Glutamatergic neuron (in vitro differentiated cells): ENCODE results near the gene NDUFAF3. TPM values are rescaled to one million over a fixed set of nuclear protein-coding genes. Genes with fewer than 3 reads are reported as not detected.

Source experiments
- DNase-seq: peaks from one replicate; pipeline ENCODE4 v3.0.0; 2022
- H3K27ac Mint-ChIP-seq: one replicate; pipeline ENCODE4 v1.8.0; 2020; ENCODE audit warnings: mild to moderate bottlenecking, mixed read lengths, inconsistent platforms; ENCODE audit not compliant: unreplicated experiment
- H3K27me3 Mint-ChIP-seq: one replicate; pipeline ENCODE4 v1.8.0; 2020; ENCODE audit warnings: mild to moderate bottlenecking, moderate library complexity, mixed read lengths, inconsistent platforms; ENCODE audit not compliant: unreplicated experiment
- H3K36me3 Mint-ChIP-seq: one replicate; pipeline ENCODE4 v1.8.0; 2020; ENCODE audit warnings: mild to moderate bottlenecking, mixed read lengths, inconsistent platforms; ENCODE audit not compliant: unreplicated experiment
- H3K4me1 Mint-ChIP-seq: one replicate; pipeline ENCODE4 v1.8.0; 2020; ENCODE audit warnings: mild to moderate bottlenecking, low read depth, mixed read lengths, inconsistent platforms; ENCODE audit not compliant: unreplicated experiment
- H3K4me3 Mint-ChIP-seq: one replicate; pipeline ENCODE4 v1.8.0; 2020; ENCODE audit warnings: mild to moderate bottlenecking, mixed read lengths, inconsistent platforms; ENCODE audit not compliant: unreplicated experiment
- H3K9me3 Mint-ChIP-seq: one replicate; pipeline ENCODE4 v1.8.0; 2020; ENCODE audit warnings: mild to moderate bottlenecking, moderate library complexity, mixed read lengths, inconsistent platforms; ENCODE audit not compliant: unreplicated experiment
- total RNA-seq: library from RNA; stranded (reverse); fragmentation: NEBNext Ultra II Directional; extraction: Animal tissue kit (Norgen Biotek cat#: 25700); gene quantifications from one replicate; pipeline ENCODE4 v1.2.1, GENCODE V29; 2021; ENCODE audit not compliant: unreplicated experiment
- TF ChIP-seq, protein P1 (sequence below): fragments of 200-600 bp; sonication (generic); IDR thresholded peaks from one replicate; pipeline ENCODE4 v1.5.0; 2021; ENCODE audit not compliant: partially characterized antibody, unreplicated experiment

The NDUFAF3 gene
- total RNA-seq, 1 donor from 2014 or later: 50.6 TPM

DNA sequence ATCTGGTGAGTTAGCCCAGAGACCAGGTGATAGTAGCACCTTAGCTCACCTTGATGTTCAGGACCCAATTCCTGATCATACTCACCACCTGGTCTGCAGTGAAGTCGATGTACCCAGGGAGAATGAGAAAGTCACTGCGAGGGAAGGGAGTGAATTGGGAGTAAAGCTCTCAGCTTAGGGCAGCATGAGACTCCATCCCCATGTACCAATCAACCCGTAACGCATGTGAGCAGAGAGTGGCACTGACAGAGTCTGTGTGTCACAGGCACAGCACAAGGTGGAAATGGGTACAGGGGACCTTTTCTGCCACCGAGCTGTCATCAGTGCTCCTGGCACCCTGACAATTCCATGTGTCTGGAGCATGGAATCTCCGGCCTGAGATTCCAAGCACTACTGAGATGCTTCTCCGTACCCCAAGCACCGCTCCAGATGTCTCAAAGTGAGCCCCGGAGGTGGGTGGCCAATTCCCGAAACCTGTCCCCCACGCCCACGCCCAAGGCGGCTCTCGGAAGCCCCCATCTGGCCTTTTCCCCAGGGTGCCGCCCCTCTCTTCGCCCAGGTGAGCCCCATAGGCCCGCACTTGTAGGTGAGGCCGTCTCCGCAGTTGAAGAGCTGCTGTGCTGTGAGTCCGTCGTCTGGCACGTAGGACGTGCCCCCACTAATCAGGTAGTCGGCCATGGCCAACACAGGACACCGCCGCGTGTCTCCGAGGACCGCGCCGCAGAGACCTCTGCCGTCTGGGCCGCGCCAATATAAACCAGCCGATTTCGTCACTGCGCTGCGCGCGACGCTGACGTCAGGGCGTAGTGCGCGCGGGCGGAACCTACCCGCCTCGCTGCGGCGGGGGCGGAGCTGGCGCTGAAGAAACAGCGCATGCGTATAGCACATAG, 7.0 kb downstream of the NDUFAF3 start, which contains the start of gene IMPDH2:
Gene IMPDH2 (minus strand): TSS at position 726 of the 890 bp plus-strand sequence. CDS start 48 bp downstream, at position 678.
- peaks cover 5% of the 10 kb centered on the region for H3K36me3 Mint-ChIP-seq
- peak within 1 kb of the TSS; percentile 95 for H3K4me3 Mint-ChIP-seq
- peaks cover 11% of the 10 kb centered on the region for H3K9me3 Mint-ChIP-seq
- peaks cover 8% of the 10 kb centered on the region for H3K4me1 Mint-ChIP-seq
- DNase-seq: peak; percentile 94
- H3K27ac Mint-ChIP-seq: peak within 1 kb of the TSS; percentile 88
- peaks cover 15% of the 10 kb centered on the region for H3K27me3 Mint-ChIP-seq
- TF ChIP-seq, protein P1, sequence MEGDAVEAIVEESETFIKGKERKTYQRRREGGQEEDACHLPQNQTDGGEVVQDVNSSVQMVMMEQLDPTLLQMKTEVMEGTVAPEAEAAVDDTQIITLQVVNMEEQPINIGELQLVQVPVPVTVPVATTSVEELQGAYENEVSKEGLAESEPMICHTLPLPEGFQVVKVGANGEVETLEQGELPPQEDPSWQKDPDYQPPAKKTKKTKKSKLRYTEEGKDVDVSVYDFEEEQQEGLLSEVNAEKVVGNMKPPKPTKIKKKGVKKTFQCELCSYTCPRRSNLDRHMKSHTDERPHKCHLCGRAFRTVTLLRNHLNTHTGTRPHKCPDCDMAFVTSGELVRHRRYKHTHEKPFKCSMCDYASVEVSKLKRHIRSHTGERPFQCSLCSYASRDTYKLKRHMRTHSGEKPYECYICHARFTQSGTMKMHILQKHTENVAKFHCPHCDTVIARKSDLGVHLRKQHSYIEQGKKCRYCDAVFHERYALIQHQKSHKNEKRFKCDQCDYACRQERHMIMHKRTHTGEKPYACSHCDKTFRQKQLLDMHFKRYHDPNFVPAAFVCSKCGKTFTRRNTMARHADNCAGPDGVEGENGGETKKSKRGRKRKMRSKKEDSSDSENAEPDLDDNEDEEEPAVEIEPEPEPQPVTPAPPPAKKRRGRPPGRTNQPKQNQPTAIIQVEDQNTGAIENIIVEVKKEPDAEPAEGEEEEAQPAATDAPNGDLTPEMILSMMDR: no peak

DNA sequence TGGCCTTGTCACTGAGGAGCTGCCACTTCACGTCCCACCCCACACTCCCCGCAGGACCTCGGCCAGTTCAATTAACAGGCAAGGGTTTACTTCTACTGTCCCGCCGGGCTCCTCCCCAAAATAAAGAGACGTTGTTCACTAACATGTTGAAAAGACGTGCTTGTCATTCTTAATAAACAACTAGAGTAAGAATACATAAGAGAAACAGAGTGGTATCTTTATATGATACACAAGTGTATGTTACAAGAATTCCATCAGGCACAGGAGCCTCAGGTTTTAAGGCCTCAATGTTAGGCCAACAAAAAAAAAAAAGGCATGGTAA, 7.6 kb downstream of the NDUFAF3 start:
- Mint-ChIP-seq H3K27me3 (peaks cover 15% of the 10 kb centered on the region), H3K4me1 (peaks cover 8% of the 10 kb centered on the region), H3K9me3 (peaks cover 11% of the 10 kb centered on the region), H3K27ac (peak overlapping the region; percentile 88), H3K36me3 (peaks cover 5% of the 10 kb centered on the region), H3K4me3 (peak overlapping the region; percentile 95)
- TF ChIP-seq, protein P1: no peak
- DNase-seq: no peak

DNA sequence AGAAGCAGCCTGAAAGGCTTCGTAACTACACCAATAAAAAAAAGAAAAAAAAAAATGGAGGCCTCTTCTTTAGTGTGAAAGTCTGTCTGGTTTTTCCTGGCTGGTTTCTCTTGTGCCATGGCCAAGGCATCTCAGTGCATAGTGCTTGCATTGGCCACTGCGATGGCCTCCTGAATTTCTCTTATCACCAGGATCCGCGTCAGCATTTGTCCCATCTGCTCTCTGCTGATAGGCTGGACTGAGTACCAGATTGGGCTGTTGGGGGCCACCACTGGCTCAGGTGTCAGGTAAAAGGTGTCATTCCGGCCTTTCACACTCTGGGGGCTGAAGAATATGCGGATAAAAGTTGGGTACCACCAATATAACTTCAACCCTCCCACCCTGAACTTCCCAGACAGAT, 8.4 kb downstream of the NDUFAF3 start:
- H3K4me1 Mint-ChIP-seq: peaks cover 8% of the 10 kb centered on the region
- no peak overlapping the region for H3K4me3 Mint-ChIP-seq
- peaks cover 11% of the 10 kb centered on the region for H3K9me3 Mint-ChIP-seq
- peaks cover 5% of the 10 kb centered on the region for H3K36me3 Mint-ChIP-seq
- no peak overlapping the region for H3K27ac Mint-ChIP-seq
- H3K27me3 Mint-ChIP-seq: peaks cover 15% of the 10 kb centered on the region
- TF ChIP-seq, protein P1: no peak
- no peak for DNase-seq

DNA sequence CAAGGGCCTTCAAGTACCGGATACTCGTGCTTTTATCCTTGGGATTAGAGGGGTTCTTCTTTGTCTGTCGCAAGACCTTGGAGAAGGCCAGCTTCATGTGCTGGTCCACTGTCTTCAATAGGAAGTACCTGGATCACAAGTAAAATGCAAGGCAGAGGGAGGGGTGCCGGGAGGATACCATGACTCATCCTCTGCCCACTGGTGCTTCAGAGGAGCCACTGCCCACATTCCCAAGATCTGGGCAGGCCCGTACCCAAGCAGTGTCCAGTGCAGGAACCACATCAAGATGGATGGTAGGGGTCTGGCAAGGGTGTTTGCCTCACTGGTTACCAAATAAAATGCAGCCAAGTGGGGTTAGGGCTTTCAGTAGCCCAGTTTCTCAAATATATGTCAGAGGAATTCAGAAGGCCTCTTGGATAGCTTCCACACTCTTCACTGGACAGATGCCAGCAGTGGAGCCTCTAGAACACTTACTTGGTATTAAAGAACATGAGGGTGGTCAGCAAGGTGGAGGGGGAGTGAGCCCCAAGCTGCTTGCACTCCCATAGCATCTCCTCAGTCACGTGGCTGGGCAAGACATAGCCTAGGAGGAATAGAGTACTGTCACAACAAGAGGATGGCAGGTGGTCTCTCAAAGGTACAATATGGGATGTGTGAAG, 10.9 kb downstream of the NDUFAF3 start:
- Mint-ChIP-seq H3K27me3 (peaks cover 11% of the 10 kb centered on the region), H3K9me3 (peaks cover 6% of the 10 kb centered on the region), H3K4me1 (peaks cover 5% of the 10 kb centered on the region), H3K27ac (no peak overlapping the region), H3K4me3 (no peak overlapping the region), H3K36me3 (peaks cover 5% of the 10 kb centered on the region)
- no peak for DNase-seq
- TF ChIP-seq, protein P1: no peak

DNA sequence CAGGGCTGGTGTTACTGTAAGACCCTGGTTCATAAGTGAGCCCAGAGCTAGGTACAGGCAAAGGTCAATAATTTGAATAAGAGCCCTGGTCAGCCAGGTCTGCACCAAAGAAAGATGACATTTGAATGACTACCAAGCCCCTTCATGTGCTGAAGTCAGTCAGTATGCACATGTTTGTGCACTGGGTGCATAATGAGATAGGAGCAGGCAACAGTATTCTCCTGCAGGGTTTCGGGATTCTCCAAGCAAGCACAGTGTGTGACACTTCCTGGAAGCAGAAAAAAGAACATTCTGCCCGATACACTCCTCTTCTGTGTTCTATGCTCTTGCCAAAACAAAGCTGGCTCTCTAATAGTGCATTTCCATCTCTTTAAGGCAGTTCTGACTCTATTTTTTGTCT, 12.7 kb downstream of the NDUFAF3 start:
- Mint-ChIP-seq H3K4me3 (no peak overlapping the region), H3K36me3 (peaks cover 5% of the 10 kb centered on the region), H3K4me1 (no peaks in the 10 kb centered on the region), H3K9me3 (peaks cover under 1% of the 10 kb centered on the region), H3K27me3 (peaks cover 7% of the 10 kb centered on the region), H3K27ac (no peak overlapping the region)
- TF ChIP-seq, protein P1: no peak
- DNase-seq: no peak
